ENCODE data around the gene AKAP10. TPM values are rescaled to one million over a fixed set of nuclear protein-coding genes. Genes with fewer than 3 reads are reported as not detected.

Gene AKAP10
- total RNA-seq, 2 donors from 2014 or later: 11.9 to 13.2 TPM

GRCh38 chr17:19991252-19991885, 13.7 kb upstream of the AKAP10 start:
- Histone ChIP-seq H3K4me1 (peaks cover 4% of the 10 kb centered on the region), H3K4me3 (no peak overlapping the region), H3K36me3 (replicated peaks in 1 of 2; ENCODE audit: insufficient read depth in 1 of 2, low read depth in 2 of 2) (no peaks in the 10 kb centered on the region), H3K27ac (no peak overlapping the region), H3K9me3 (no peaks in the 10 kb centered on the region), H3K27me3 (no peaks in the 10 kb centered on the region)
- intact Hi-C loops (cut with DNase I): loop anchor here (5.0 kb wide), 1 partner anchor 126 kb away; no protein-coding TSS in a partner anchor
- TF ChIP-seq, protein P1, sequence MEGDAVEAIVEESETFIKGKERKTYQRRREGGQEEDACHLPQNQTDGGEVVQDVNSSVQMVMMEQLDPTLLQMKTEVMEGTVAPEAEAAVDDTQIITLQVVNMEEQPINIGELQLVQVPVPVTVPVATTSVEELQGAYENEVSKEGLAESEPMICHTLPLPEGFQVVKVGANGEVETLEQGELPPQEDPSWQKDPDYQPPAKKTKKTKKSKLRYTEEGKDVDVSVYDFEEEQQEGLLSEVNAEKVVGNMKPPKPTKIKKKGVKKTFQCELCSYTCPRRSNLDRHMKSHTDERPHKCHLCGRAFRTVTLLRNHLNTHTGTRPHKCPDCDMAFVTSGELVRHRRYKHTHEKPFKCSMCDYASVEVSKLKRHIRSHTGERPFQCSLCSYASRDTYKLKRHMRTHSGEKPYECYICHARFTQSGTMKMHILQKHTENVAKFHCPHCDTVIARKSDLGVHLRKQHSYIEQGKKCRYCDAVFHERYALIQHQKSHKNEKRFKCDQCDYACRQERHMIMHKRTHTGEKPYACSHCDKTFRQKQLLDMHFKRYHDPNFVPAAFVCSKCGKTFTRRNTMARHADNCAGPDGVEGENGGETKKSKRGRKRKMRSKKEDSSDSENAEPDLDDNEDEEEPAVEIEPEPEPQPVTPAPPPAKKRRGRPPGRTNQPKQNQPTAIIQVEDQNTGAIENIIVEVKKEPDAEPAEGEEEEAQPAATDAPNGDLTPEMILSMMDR (IDR thresholded peaks at IDR 0.05): no peak
- TF ChIP-seq POLR2A (IDR thresholded peaks at IDR 0.05): no peak
- DNase-seq: no peak
- ATAC-seq: no peak
- 17 to 36% methylated on average over 4 of the region's 4 CpGs for WGBS, 2 donors

DNA sequence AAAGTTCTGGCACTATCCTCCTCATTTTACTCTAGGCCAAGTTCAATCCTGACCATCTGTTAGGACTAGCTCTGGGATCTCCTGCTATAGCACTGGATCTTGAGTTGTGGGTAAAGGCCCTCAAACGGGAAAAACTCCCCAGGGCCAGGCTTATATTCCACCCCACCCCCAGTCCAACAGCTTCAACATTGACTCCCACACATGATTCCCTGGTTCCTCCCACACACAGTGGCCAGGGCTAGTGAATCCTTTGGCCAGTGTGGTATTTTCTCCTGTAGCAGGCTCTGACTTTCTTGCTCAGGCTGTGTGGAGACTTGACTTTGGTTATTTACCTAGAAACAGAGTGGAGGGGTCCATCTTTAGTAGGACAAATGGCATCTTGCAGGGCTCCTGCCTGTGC, 10.3 kb upstream of the AKAP10 start:
- DNase-seq: no peak
- Histone ChIP-seq H3K4me1 (peaks cover 1% of the 10 kb centered on the region), H3K27me3 (no peaks in the 10 kb centered on the region), H3K36me3 (replicated peaks in 1 of 2; ENCODE audit: insufficient read depth in 1 of 2, low read depth in 2 of 2) (no peaks in the 10 kb centered on the region), H3K4me3 (no peak overlapping the region), H3K27ac (no peak overlapping the region), H3K9me3 (no peaks in the 10 kb centered on the region)
- ATAC-seq: no peak
- no peak for TF ChIP-seq POLR2A (IDR thresholded peaks at IDR 0.05)
- TF ChIP-seq, protein P1 (IDR thresholded peaks at IDR 0.05): no peak
- intact Hi-C loops (cut with DNase I): no loop called here
- WGBS, 2 donors: 43 to 57% methylated on average over 1 of the region's 1 CpG

DNA sequence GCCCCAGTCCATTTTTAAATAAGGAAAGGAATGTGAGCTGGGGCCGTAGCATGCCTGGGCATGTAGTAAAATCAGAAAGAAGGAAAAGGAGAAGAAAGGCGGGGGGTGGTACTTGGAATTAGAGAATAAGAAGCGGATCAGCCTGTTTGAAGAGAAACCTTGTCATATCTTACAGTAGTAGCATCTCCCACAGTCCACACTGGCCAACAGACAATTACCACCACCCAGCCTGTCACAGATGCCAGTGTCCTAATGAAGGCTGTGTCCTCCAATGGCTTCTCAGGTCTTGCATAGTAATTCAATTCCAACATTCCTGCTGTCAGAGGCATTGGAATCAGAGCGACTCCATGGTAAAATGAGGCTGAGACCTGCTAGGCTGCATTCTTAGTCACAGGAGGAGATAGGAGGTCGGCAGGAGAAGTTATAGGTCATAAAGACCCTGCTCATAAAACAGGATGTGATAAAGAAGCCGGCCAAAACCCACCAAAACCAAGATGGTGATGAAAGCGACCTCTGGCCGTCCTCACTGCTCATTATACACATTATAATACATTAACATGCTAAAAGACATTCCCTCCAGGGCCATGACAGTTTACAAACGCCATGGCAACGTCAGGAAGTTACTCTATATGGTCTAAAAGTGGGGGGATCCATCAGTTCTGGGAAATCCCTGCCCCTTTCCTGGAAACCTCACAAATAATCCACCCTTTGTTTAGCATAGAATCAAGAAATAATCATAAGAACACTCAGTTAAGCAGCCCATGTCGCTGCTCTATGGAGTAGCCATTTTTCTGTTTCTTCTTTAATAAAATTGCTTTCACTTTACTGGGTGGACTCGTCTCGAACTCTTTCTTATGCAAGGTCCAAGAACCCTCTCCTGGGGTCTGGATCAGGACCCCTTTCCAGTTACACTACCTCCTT, 9.6 kb upstream of the AKAP10 start:
- DNase-seq: no peak
- no peaks in the 10 kb centered on the region for H3K9me3 ChIP-seq
- WGBS, 2 donors: 59 to 63% methylated on average over 13 of the region's 13 CpGs
- TF ChIP-seq POLR2A (IDR thresholded peaks at IDR 0.05): no peak
- TF ChIP-seq, protein P1 (IDR thresholded peaks at IDR 0.05): no peak
- H3K4me3 ChIP-seq: no peak overlapping the region
- H3K27ac ChIP-seq: no peak overlapping the region
- no peak for ATAC-seq
- H3K36me3 ChIP-seq (replicated peaks in 1 of 2; ENCODE audit: insufficient read depth in 1 of 2, low read depth in 2 of 2): no peaks in the 10 kb centered on the region
- H3K4me1 ChIP-seq: no peaks in the 10 kb centered on the region
- intact Hi-C loops (cut with DNase I): no loop called here
- H3K27me3 ChIP-seq: no peaks in the 10 kb centered on the region

GRCh38 chr17:19979917-19980770, 2.5 kb upstream of the AKAP10 start:
- TF ChIP-seq POLR2A (IDR thresholded peaks at IDR 0.05): no peak
- TF ChIP-seq, protein P1 (IDR thresholded peaks at IDR 0.05): no peak
- Histone ChIP-seq H3K27me3 (no peaks in the 10 kb centered on the region), H3K27ac (no peak overlapping the region), H3K4me3 (no peak overlapping the region), H3K9me3 (no peaks in the 10 kb centered on the region), H3K4me1 (peaks cover 23% of the 10 kb centered on the region), H3K36me3 (replicated peaks in 1 of 2; ENCODE audit: insufficient read depth in 1 of 2, low read depth in 2 of 2) (no peaks in the 10 kb centered on the region)
- intact Hi-C loops (cut with DNase I): no loop called here
- ATAC-seq (no peak), DNase-seq (peak in 3 of 4 donors; percentile 8 to 29 (median 22))
- WGBS, 2 donors: 62 to 73% methylated on average over 20 to 43 of the region's 43 CpGs
